Mesendoderm (in vitro differentiated cells): ENCODE results near the gene ABCC3.
A peak's percentile ranks its signal among the peaks of the same experiment; 100 is the strongest.

ENCODE experiments used
- DNase-seq: peaks from one replicate; pipeline ENCODE4 v3.0.0; 2013
- H2AK5ac ChIP-seq: 2 replicates; pipeline ENCODE4 v1.6.1; 2013; ENCODE audit warnings: low read length, inconsistent platforms
- H2BK120ac ChIP-seq: 2 replicates; pipeline ENCODE4 v1.6.1; 2013; ENCODE audit warnings: low read depth, mild to moderate bottlenecking, low read length, moderate library complexity, mixed read lengths
- H2BK15ac ChIP-seq: replicated peaks from 2 replicates; pipeline ENCODE4 v1.6.1; 2013; ENCODE audit warnings: low read depth, mild to moderate bottlenecking, moderate library complexity
- H2BK5ac ChIP-seq: 2 replicates; pipeline ENCODE4 v1.6.1; 2013; ENCODE audit warnings: low read length, inconsistent platforms
- H3K18ac ChIP-seq: 2 replicates; pipeline ENCODE4 v1.6.1; 2013; ENCODE audit warnings: mild to moderate bottlenecking, low read length, mixed read lengths
- H3K23ac ChIP-seq: one replicate; pipeline ENCODE4 v1.6.1; 2013; ENCODE audit warnings: low read length
- H3K27ac ChIP-seq: 2 replicates; pipeline ENCODE4 v1.5.1; 2013; ENCODE audit warnings: low read depth, mild to moderate bottlenecking, inconsistent platforms, low read length, moderate library complexity
- H3K27me3 ChIP-seq: 2 replicates; pipeline ENCODE4 v1.6.1; 2013; ENCODE audit warnings: low read length, control low read depth, mild to moderate bottlenecking, inconsistent platforms; ENCODE audit not compliant: insufficient read depth, poor library complexity
- H3K36me3 ChIP-seq: 2 replicates; pipeline ENCODE4 v1.6.1; 2013; ENCODE audit warnings: low read length, inconsistent platforms; ENCODE audit not compliant: control insufficient read depth, insufficient read depth
- H3K4ac ChIP-seq: one replicate; pipeline ENCODE4 v1.6.1; 2013; ENCODE audit warnings: low read depth, mild to moderate bottlenecking, low read length, moderate library complexity
- H3K4me1 ChIP-seq: 2 replicates; pipeline ENCODE4 v1.6.1; 2013; ENCODE audit warnings: low read depth, low read length, inconsistent platforms; ENCODE audit not compliant: control insufficient read depth
- H3K4me2 ChIP-seq: 2 replicates; pipeline ENCODE4 v1.6.1; 2013; ENCODE audit warnings: low read length
- H3K4me3 ChIP-seq: 2 replicates; pipeline ENCODE4 v1.5.1; 2013; ENCODE audit warnings: mild to moderate bottlenecking, low read length
- H3K56ac ChIP-seq: one replicate; pipeline ENCODE4 v1.6.1; 2013; ENCODE audit warnings: low read length
- H3K79me1 ChIP-seq: 2 replicates; pipeline ENCODE4 v1.6.1; 2013; ENCODE audit warnings: low read length, inconsistent platforms
- H3K79me2 ChIP-seq: 2 replicates; pipeline ENCODE4 v1.6.1; 2013; ENCODE audit warnings: mild to moderate bottlenecking, low read length; ENCODE audit not compliant: control insufficient read depth, insufficient read depth
- H3K9ac ChIP-seq: 2 replicates; pipeline ENCODE4 v1.6.1; 2013; ENCODE audit warnings: low read length, inconsistent platforms
- H4K5ac ChIP-seq: one replicate; pipeline ENCODE4 v1.6.1; 2013; ENCODE audit warnings: low read length
- H4K8ac ChIP-seq: one replicate; pipeline ENCODE4 v1.6.1; 2013; ENCODE audit warnings: low read depth, mild to moderate bottlenecking, control low read depth, low read length, moderate library complexity
- WGBS: extraction: QIAGEN DNeasy Blood & Tissue Kit; methylation state at CpG from one replicate; pipeline ENCODE4 v1.1.7; 2013; ENCODE audit warnings: low lambda C conversion rate, missing lambda C conversion rate; ENCODE audit not compliant: insufficient coverage; ENCODE audit errors: extremely low coverage; 5-methylcytosine and 5-hydroxymethylcytosine counted together

Gene ABCC3

GRCh38 chr17:50689956-50690886 is 55.5 kb downstream of the ABCC3 start:
- Histone ChIP-seq H3K4ac (no peak overlapping the region), H3K4me3 (no peak overlapping the region), H3K36me3 (peaks cover 6% of the 10 kb centered on the region)

GRCh38 chr17:50690887-50691549 is 56.3 kb downstream of the ABCC3 start:
- DNase-seq = no peak
- no peak overlapping the region for H2AK5ac ChIP-seq
- no peak overlapping the region for H2BK120ac ChIP-seq
- no peaks in the 10 kb centered on the region for H3K4me1 ChIP-seq
- H3K27me3 ChIP-seq = no peaks in the 10 kb centered on the region
- no peaks in the 10 kb centered on the region for H3K79me2 ChIP-seq
- no peak overlapping the region for H2BK15ac ChIP-seq
- H3K9ac ChIP-seq = no peak overlapping the region
- no peak overlapping the region for H3K4me3 ChIP-seq
- no peaks in the 10 kb centered on the region for H3K79me1 ChIP-seq
- H3K27ac ChIP-seq = no peak overlapping the region
- no peak overlapping the region for H3K4me2 ChIP-seq
- no peak overlapping the region for H4K5ac ChIP-seq
- no peak overlapping the region for H3K23ac ChIP-seq
- H3K36me3 ChIP-seq = peaks cover 9% of the 10 kb centered on the region
- H3K4ac ChIP-seq = no peak overlapping the region
- no CpG with 5 or more reads among the region's 9 CpGs for WGBS
- no peak overlapping the region for H2BK5ac ChIP-seq
- no peak overlapping the region for H4K8ac ChIP-seq
- H3K18ac ChIP-seq = no peak overlapping the region
- no peak overlapping the region for H3K56ac ChIP-seq

More at GRCh38 chr17:50689956-50690886, 55.5 kb downstream of the ABCC3 start:
- H3K23ac ChIP-seq = no peak overlapping the region
- no peak overlapping the region for H2BK120ac ChIP-seq
- WGBS = no CpG with 5 or more reads among the region's 19 CpGs
- H3K9ac ChIP-seq = peak overlapping the region; percentile 25
- no peaks in the 10 kb centered on the region for H3K4me1 ChIP-seq
- H3K27me3 ChIP-seq = no peaks in the 10 kb centered on the region
- H3K56ac ChIP-seq = peak overlapping the region; percentile 42
- H4K8ac ChIP-seq = no peak overlapping the region
- H2BK15ac ChIP-seq = no peak overlapping the region
- peak; percentile 19 for DNase-seq
- no peak overlapping the region for H4K5ac ChIP-seq
- no peak overlapping the region for H3K4me2 ChIP-seq
- no peak overlapping the region for H2BK5ac ChIP-seq
- H2AK5ac ChIP-seq = no peak overlapping the region
- H3K79me2 ChIP-seq = no peaks in the 10 kb centered on the region
- peak overlapping the region; percentile 68 for H3K27ac ChIP-seq
- H3K18ac ChIP-seq = no peak overlapping the region
- no peaks in the 10 kb centered on the region for H3K79me1 ChIP-seq

GRCh38 chr17:50691550-50692447 is 57.1 kb downstream of the ABCC3 start:
- no peak overlapping the region for H3K18ac ChIP-seq
- H2BK5ac ChIP-seq = no peak overlapping the region
- no peak overlapping the region for H3K4me2 ChIP-seq
- no peak overlapping the region for H2BK15ac ChIP-seq
- H3K23ac ChIP-seq = no peak overlapping the region
- H4K8ac ChIP-seq = no peak overlapping the region
- H3K4ac ChIP-seq = no peak overlapping the region
- no peak overlapping the region for H4K5ac ChIP-seq
- no peak for DNase-seq
- H3K27ac ChIP-seq = no peak overlapping the region
- no CpG with 5 or more reads among the region's 6 CpGs for WGBS
- H3K9ac ChIP-seq = no peak overlapping the region
- no peak overlapping the region for H3K4me3 ChIP-seq
- peaks cover 9% of the 10 kb centered on the region for H3K36me3 ChIP-seq
- no peaks in the 10 kb centered on the region for H3K79me1 ChIP-seq
- no peak overlapping the region for H3K56ac ChIP-seq
- H3K27me3 ChIP-seq = no peaks in the 10 kb centered on the region
- H2BK120ac ChIP-seq = no peak overlapping the region
- no peaks in the 10 kb centered on the region for H3K4me1 ChIP-seq
- H3K79me2 ChIP-seq = no peaks in the 10 kb centered on the region
- no peak overlapping the region for H2AK5ac ChIP-seq

GRCh38 chr17:50692448-50693035 is 57.9 kb downstream of the ABCC3 start:
- no peak overlapping the region for H2AK5ac ChIP-seq
- no peaks in the 10 kb centered on the region for H3K27me3 ChIP-seq
- no peaks in the 10 kb centered on the region for H3K4me1 ChIP-seq
- H3K9ac ChIP-seq = no peak overlapping the region
- H3K4me2 ChIP-seq = no peak overlapping the region
- no CpG with 5 or more reads among the region's 6 CpGs for WGBS
- no peak overlapping the region for H3K4me3 ChIP-seq
- H3K23ac ChIP-seq = no peak overlapping the region
- no peak overlapping the region for H2BK15ac ChIP-seq
- H3K79me1 ChIP-seq = no peaks in the 10 kb centered on the region
- H3K56ac ChIP-seq = no peak overlapping the region
- no peaks in the 10 kb centered on the region for H3K79me2 ChIP-seq
- no peak overlapping the region for H3K4ac ChIP-seq
- no peak overlapping the region for H2BK5ac ChIP-seq
- H4K5ac ChIP-seq = no peak overlapping the region
- H2BK120ac ChIP-seq = no peak overlapping the region
- no peak overlapping the region for H3K18ac ChIP-seq
- no peak overlapping the region for H4K8ac ChIP-seq
- no peak overlapping the region for H3K27ac ChIP-seq
- no peak for DNase-seq
- peaks cover 12% of the 10 kb centered on the region for H3K36me3 ChIP-seq

- peaks cover 14% of the 10 kb centered on the region for H3K36me3 ChIP-seq
- no peak overlapping the region for H3K4me2 ChIP-seq
- H3K18ac ChIP-seq = no peak overlapping the region
- H3K79me2 ChIP-seq = no peaks in the 10 kb centered on the region
- H4K8ac ChIP-seq = no peak overlapping the region
- no peaks in the 10 kb centered on the region for H3K4me1 ChIP-seq
- no peak overlapping the region for H3K4me3 ChIP-seq
- no peaks in the 10 kb centered on the region for H3K27me3 ChIP-seq
- no peak overlapping the region for H4K5ac ChIP-seq
- H3K23ac ChIP-seq = no peak overlapping the region
- no CpG with 5 or more reads among the region's 5 CpGs for WGBS
- no peaks in the 10 kb centered on the region for H3K79me1 ChIP-seq
- H3K27ac ChIP-seq = no peak overlapping the region
- no peak overlapping the region for H2BK15ac ChIP-seq
- no peak overlapping the region for H3K4ac ChIP-seq
- H3K9ac ChIP-seq = no peak overlapping the region
- no peak overlapping the region for H2BK120ac ChIP-seq
- H3K56ac ChIP-seq = no peak overlapping the region
- DNase-seq = no peak
- H2AK5ac ChIP-seq = no peak overlapping the region
- H2BK5ac ChIP-seq = no peak overlapping the region
Observed at GRCh38 chr17:50693036-50693682, 58.5 kb downstream of the ABCC3 start.
